ENCODE results near the gene MYO1E. TPM values are rescaled to one million over a fixed set of nuclear protein-coding genes. Genes with fewer than 3 reads are reported as not detected.

Gene MYO1E
- total RNA-seq, 1 donor from 2014 or later, result 81.4 TPM

DNA sequence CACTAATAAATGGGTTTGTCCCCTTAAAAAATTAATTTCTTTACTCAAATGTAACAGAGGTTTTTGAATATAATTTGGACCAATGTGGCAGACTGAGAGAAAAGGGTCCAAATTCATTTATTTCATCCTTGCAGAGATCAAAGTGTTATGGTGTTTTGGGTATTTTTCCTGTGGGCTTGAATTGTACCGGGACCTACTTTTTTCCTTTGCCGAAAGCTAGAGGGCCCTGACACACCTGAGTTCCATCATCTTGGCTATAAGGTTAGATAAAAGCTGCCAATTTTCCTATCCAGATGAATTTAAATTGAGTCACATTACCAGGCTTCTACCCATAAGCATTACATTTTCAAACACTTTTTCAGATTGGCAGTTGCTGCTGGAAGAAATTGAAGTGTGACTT is 266.8 kb downstream of the MYO1E start:
- ATAC-seq, result no peak
- DNase-seq (ENCODE audit: low spot score), result no peak

DNA sequence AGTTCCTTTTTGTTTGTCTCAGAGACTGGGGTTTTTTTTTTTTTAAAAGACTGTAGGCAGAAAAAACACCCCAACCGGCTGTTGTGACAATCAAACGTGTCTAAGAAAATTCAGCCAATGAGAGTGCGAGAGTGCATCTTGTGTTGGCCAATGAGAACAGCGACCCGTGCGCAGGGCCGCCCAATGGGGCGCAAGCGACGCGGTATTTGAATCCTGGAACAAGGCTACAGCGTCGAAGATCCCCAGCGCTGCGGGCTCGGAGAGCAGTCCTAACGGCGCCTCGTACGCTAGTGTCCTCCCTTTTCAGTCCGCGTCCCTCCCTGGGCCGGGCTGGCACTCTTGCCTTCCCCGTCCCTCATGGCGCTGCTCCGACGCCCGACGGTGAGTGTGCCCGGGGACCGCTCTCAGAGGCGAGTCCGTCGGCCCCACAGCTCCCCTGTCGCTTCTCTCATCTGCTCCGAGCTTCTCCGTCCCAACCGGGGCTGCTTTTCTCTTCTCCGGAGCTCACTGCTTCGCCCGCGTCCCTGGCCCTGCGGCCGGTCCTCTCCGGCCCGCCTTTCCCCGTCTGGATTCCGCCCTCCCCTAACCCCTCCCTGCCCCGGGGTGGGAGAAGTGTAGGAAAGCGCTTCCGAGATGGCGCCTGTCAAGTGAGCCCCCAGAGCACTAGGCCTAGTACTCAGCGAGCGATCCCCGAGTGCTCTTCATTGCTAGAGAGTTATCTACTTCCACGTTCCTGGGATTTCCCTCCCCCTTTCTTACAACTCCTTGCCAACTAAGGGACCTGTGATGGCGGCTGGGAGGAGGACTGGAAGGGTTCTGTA is 267.5 kb downstream of the MYO1E start, which contains the start of gene CCNB2:
Gene CCNB2 (plus strand): TSS at position 235 of the 821 bp plus-strand sequence. CDS start 123 bp downstream, at position 358.
- DNase-seq (ENCODE audit: low spot score), result peak; percentile 80
- ATAC-seq, result peak; percentile 99

DNA sequence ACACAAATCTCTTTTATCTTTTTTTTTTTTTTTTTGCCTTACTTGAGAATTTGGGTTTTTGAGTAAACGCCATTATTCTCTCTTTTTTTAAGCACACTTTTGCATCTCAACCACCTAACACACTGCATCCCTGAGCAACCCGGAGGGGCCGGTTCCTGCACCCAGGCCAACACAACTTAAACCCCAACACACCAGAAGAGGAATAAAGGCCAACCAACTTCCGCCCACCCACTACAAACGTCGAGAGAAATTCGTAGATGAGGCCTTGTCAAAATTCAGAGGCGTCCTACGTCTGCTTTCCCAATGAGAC is 268.1 kb downstream of the MYO1E start:
- DNase-seq (ENCODE audit: low spot score) (no peak), ATAC-seq (peak; percentile 25)

DNA sequence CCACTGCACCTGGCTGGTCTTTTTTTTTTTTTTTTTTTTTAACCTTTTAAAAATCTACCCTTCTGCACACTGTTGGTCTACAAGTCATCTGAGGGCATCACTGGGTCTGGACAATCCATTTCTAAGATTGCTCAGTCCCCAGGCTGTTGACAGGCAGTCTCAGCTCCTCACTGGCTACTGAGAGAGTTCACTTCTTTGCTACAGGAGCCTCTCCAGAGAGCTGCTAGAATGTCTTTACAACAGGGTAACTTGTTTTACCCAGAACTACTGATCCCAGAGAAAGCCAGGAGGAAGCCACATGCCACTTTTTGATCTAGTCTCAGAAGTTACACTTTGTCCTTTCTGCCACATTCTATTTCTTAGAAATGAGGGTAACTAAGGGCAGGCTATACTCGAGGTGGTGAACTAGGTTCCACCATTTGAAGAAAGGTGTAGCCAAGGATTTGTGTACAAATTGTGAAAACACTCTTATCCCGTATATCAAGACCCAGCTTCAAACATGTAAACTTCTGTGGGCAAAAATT is 273.4 kb downstream of the MYO1E start:
- DNase-seq (ENCODE audit: low spot score), result no peak
- no peak for ATAC-seq

DNA sequence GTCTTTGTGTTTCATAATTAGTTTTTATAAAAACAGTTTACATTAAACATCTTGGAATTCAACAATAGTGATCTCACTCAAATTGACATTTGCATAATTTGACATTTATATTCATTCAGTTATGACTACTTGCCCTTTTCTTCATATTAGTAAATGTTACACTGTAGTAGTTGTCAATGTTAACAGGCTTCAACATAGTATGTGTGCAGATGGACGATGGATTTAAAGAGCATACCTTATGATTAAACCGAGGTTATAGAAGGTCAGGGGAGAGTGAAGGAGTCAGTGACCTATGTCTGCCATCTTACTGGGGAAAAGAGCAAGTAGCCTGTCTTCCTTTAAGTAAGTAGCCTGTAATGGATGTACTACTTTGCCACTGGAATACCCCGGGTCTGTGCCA is 276.2 kb downstream of the MYO1E start:
- DNase-seq (ENCODE audit: low spot score) (no peak), ATAC-seq (no peak)

DNA sequence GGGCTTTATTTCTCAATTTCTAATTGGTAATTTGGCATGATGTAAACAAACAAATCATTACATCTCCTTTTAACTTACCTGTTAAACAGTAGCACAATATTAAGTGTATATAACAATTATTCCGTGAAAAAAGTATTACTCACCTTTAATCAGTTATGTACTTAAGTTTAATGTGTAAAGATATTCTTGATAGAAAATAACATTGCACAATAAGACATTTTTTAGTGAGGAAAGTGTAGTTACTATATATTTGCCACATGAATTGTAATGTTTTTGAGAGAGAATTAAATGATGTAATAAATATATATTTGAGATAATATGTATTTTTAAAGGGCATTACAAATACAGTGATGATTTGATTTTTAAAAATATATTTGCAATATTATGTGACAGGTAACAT is 278.6 kb downstream of the MYO1E start:
- ATAC-seq (no peak), DNase-seq (ENCODE audit: low spot score) (no peak)

DNA sequence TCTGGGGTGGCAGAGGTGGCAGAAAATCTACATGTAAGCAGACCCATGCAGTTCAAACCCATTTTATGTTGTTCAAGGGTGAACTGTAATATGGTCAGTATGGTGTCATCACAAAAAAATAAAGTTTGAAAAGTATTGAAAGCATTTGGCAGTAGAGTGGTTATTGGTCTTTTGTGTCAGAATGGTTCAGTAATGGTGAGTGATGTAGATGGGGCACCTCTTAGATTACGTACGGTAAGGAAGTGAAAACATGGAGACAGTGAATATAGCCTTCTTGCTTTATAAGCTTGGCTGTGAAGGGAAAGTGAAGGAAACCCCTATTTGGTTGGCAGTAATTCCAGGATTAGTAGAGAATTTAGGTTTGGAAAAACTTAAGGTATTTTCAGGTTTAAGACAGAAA is 284.9 kb downstream of the MYO1E start:
- DNase-seq (ENCODE audit: low spot score), result no peak
- ATAC-seq, result no peak

Other genes starting within 250 kb of the MYO1E start
- not detected for gene LDHAL6B, start 166.0 kb downstream of the MYO1E start, total RNA-seq
- not detected for gene FAM81A, start 65.3 kb upstream of the MYO1E start, total RNA-seq
- gene GCNT3, start 238.9 kb upstream of the MYO1E start, total RNA-seq, result 0.30 TPM